Regular cardiac myocyte (primary cell): ENCODE measurements around the gene TAF10. TPM values are rescaled to one million over a fixed set of nuclear protein-coding genes. Genes with fewer than 3 reads are reported as not detected.

ENCODE experiments used
- total RNA-seq: library from RNA; depleted of rRNA; stranded (reverse); fragments of >200 nt; gene quantifications from 2 replicates; pipeline ENCODE4 v1.2.3, GENCODE V29; 2014

The TAF10 gene
- 37.2 and 58.9 TPM in 2 replicates for total RNA-seq

GRCh38 chr11:6612213-6613041 is at the start of gene TAF10:
Gene TAF10 (minus strand): TSS chr11:6612216. CDS start chr11:6612189, 27 bp downstream.

GRCh38 chr11:6655790-6656583 is 44.0 kb upstream of the TAF10 start, which contains the start of gene DCHS1:
Gene DCHS1 (minus strand): TSS chr11:6655809. CDS start chr11:6641613, 14,196 bp downstream.

GRCh38 chr11:6619004-6619745 is 7.2 kb upstream of the TAF10 start, which contains the start of gene TPP1:
Gene TPP1 (minus strand): TSS chr11:6619422. CDS start chr11:6619400, 22 bp downstream.

GRCh38 chr11:6603287-6604080 is 8.5 kb downstream of the TAF10 start, which contains the start of the genes ILK and RRP8:
Gene ILK (plus strand): TSS chr11:6603774. CDS start chr11:6604272, 498 bp downstream.
Gene RRP8 (minus strand): TSS chr11:6603616. CDS start chr11:6603502, 114 bp downstream.

Other genes starting within 250 kb of the TAF10 start
- gene SMPD1, start 221.7 kb downstream of the TAF10 start, total RNA-seq, result 39.1 and 57.2 TPM in 2 replicates
- 34.5 and 53.3 TPM in 2 replicates for gene APBB1, start 193.1 kb downstream of the TAF10 start, total RNA-seq
- 0.38 and 0.85 TPM in 2 replicates for gene HPX, start 171.2 kb downstream of the TAF10 start, total RNA-seq
- gene TRIM3, start 138.3 kb downstream of the TAF10 start, total RNA-seq, result 19.4 and 26.8 TPM in 2 replicates
- 54.7 and 69.6 TPM in 2 replicates for gene ARFIP2, start 130.9 kb downstream of the TAF10 start, total RNA-seq
- 29.3 and 35.5 TPM in 2 replicates for gene TIMM10B, start 130.7 kb downstream of the TAF10 start, total RNA-seq
- 2.7 and 7.9 TPM in 2 replicates for gene DNHD1, start 114.9 kb downstream of the TAF10 start, total RNA-seq
- gene RRP8, start 8.6 kb downstream of the TAF10 start, total RNA-seq, result 8.7 and 15.0 TPM in 2 replicates
- gene ILK, start 8.4 kb downstream of the TAF10 start, total RNA-seq, result 165 and 267 TPM in 2 replicates
- 28.8 and 135 TPM in 2 replicates for gene TPP1, start 7.2 kb upstream of the TAF10 start, total RNA-seq
- gene DCHS1, start 43.6 kb upstream of the TAF10 start, total RNA-seq, result 1.1 and 1.3 TPM in 2 replicates
- 68.8 and 105 TPM in 2 replicates for gene MRPL17, start 71.1 kb upstream of the TAF10 start, total RNA-seq
- under 0.01 and 0.28 TPM in 2 replicates for gene OR2AG2, start 159.8 kb upstream of the TAF10 start, total RNA-seq
- not detected in 2 replicates for gene OR2AG1, start 170.8 kb upstream of the TAF10 start, total RNA-seq
- 0.19 and 0.28 TPM in 2 replicates for gene OR6A2, start 187.5 kb upstream of the TAF10 start, total RNA-seq
- not detected in 2 replicates for gene OR10A5, start 233.5 kb upstream of the TAF10 start, total RNA-seq